Stimulated activated CD4-positive, alpha-beta T cell treated with anti-CD3 and anti-CD28 coated beads, TNF-alpha, amount 100 ng/mL, for 1 hour (primary cell): Measurements from ENCODE around the gene RSPH6A.
"Not testable (repeated sequence)": the region's sequence is repeated elsewhere in the genome, so short reads cannot be mapped to it uniquely, and the experiment has no call there.

Source experiments
- DNase-seq, 3 donors: peaks; one replicate each; pipeline ENCODE4 v3.0.0-alpha.2; 2020; ENCODE audit warnings: low read depth in 3 of 3, low spot score in 1 of 3

Gene RSPH6A

GRCh38 chr19:45767410-45767880, 47.7 kb downstream of the RSPH6A start:
- DNase-seq = no peak

- no peak for DNase-seq
Measured at GRCh38 chr19:45766869-45767346, 48.2 kb downstream of the RSPH6A start.

- DNase-seq = no peak
Measured at GRCh38 chr19:45766296-45766868, 48.7 kb downstream of the RSPH6A start.

- no peak for DNase-seq
Measured at GRCh38 chr19:45765702-45766295, 49.3 kb downstream of the RSPH6A start.

- DNase-seq = no peak
Measured at GRCh38 chr19:45764945-45765701, 50.0 kb downstream of the RSPH6A start.

GRCh38 chr19:45764475-45764874, 50.6 kb downstream of the RSPH6A start:
- no peak for DNase-seq

GRCh38 chr19:45763691-45764294, 51.3 kb downstream of the RSPH6A start:
- DNase-seq = no peak

GRCh38 chr19:45762870-45763631, 52.1 kb downstream of the RSPH6A start:
- DNase-seq = no peak

GRCh38 chr19:45761714-45762113, 53.4 kb downstream of the RSPH6A start:
- DNase-seq = no peak

- no peak for DNase-seq
Measured at GRCh38 chr19:45758921-45759320, 56.2 kb downstream of the RSPH6A start.

- DNase-seq = no peak
Measured at GRCh38 chr19:45757695-45758094, 57.4 kb downstream of the RSPH6A start.

GRCh38 chr19:45754323-45754722, 60.8 kb downstream of the RSPH6A start:
- DNase-seq = no peak

- no peak for DNase-seq
Measured at GRCh38 chr19:45753548-45753947, 61.6 kb downstream of the RSPH6A start.

GRCh38 chr19:45752639-45753038, 62.5 kb downstream of the RSPH6A start:
- DNase-seq = no peak

GRCh38 chr19:45751483-45751882, 63.6 kb downstream of the RSPH6A start:
- DNase-seq = not testable (repeated sequence)

GRCh38 chr19:45747513-45747912, 67.6 kb downstream of the RSPH6A start:
- DNase-seq = no peak

GRCh38 chr19:45746866-45747265, 68.2 kb downstream of the RSPH6A start:
- DNase-seq = no peak
